ENCODE measurements around the gene KRTAP3-2. TPM values are rescaled to one million over a fixed set of nuclear protein-coding genes. Genes with fewer than 3 reads are reported as not detected.

The KRTAP3-2 gene
- total RNA-seq, 3 donors from 2014 or later = not detected

DNA sequence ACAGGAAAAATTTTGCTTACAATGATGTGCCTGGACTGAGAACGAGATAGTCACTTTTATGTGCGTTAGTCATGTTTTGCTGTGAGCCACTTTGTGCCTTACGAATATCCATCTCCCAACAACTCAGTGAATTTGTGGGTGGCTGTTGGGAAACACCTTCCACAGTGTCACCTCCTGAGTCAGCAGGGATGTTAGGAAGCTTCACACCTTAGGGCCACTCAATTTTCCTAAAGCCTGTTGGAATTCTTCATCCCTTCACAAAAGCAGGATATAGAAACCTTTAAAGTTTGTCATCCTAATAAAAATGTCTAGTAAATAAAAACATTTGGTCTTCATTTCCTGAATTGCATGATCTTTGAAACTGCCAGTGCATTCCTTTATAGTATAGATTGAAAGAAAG is 13.5 kb upstream of the KRTAP3-2 start:
- Histone ChIP-seq H3K4me3 (no peak overlapping the region), H3K27ac (no peak overlapping the region), H3K4me1 (no peaks in the 10 kb centered on the region), H3K27me3 (no peaks in the 10 kb centered on the region), H3K9me3 (no peaks in the 10 kb centered on the region), H3K36me3 (no peaks in the 10 kb centered on the region)
- intact Hi-C loops (cut with DNase I; ENCODE audit: low total_unique reads) = no loop called here
- TF ChIP-seq, protein P1, sequence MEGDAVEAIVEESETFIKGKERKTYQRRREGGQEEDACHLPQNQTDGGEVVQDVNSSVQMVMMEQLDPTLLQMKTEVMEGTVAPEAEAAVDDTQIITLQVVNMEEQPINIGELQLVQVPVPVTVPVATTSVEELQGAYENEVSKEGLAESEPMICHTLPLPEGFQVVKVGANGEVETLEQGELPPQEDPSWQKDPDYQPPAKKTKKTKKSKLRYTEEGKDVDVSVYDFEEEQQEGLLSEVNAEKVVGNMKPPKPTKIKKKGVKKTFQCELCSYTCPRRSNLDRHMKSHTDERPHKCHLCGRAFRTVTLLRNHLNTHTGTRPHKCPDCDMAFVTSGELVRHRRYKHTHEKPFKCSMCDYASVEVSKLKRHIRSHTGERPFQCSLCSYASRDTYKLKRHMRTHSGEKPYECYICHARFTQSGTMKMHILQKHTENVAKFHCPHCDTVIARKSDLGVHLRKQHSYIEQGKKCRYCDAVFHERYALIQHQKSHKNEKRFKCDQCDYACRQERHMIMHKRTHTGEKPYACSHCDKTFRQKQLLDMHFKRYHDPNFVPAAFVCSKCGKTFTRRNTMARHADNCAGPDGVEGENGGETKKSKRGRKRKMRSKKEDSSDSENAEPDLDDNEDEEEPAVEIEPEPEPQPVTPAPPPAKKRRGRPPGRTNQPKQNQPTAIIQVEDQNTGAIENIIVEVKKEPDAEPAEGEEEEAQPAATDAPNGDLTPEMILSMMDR (IDR thresholded peaks at IDR 0.05) = no peak
- TF ChIP-seq POLR2A (IDR thresholded peaks at IDR 0.05) = no peak
- TF ChIP-seq POLR2AphosphoS5 (IDR thresholded peaks at IDR 0.05) = no peak
- no peak for DNase-seq (ENCODE audit: low spot score in 2 of 2)

DNA sequence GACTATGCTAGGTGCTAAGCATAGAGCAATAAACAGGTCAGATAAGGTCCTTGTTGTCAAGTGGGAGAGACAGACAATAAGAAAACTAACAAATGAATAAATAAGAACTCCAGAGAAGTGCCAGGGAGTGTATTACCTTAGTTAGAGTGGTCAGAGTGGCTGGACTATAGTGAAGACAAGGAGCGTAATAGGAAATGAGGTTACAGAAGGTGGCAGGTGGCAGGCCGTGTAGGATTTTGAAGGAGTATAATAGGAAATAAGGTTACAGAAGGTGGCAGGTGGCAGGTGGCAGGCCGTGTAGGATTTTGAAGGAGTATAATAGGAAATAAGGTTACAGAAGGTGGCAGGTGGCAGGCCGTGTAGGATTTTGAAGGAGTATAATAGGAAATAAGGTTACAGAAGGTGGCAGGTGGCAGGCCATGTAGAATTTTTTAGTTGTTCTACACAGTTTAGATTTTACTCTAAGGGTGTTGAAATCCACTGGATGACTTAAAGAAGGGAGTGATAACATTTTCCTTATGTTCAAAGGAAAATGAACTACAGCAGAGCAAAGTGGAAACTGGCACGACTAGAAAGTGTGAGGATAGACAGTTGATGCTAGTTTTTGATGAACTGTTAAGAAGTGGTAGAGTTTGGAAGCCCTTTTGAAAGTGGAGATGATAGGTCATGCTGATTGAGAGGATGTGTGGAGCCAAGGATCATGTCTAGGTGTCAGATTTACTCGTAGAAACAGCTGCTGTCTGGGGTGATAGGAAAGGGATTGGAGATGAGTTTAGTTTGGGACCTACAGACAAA is 12.8 kb upstream of the KRTAP3-2 start:
- intact Hi-C loops (cut with DNase I; ENCODE audit: low total_unique reads) = no loop called here
- Histone ChIP-seq H3K27me3 (no peaks in the 10 kb centered on the region), H3K36me3 (no peaks in the 10 kb centered on the region), H3K4me3 (no peak overlapping the region), H3K27ac (no peak overlapping the region), H3K4me1 (no peaks in the 10 kb centered on the region), H3K9me3 (no peaks in the 10 kb centered on the region)
- TF ChIP-seq POLR2AphosphoS5 (IDR thresholded peaks at IDR 0.05) (no peak), POLR2A (IDR thresholded peaks at IDR 0.05) (no peak)
- TF ChIP-seq, protein P1 (IDR thresholded peaks at IDR 0.05) = no peak
- no peak for DNase-seq (ENCODE audit: low spot score in 2 of 2)

DNA sequence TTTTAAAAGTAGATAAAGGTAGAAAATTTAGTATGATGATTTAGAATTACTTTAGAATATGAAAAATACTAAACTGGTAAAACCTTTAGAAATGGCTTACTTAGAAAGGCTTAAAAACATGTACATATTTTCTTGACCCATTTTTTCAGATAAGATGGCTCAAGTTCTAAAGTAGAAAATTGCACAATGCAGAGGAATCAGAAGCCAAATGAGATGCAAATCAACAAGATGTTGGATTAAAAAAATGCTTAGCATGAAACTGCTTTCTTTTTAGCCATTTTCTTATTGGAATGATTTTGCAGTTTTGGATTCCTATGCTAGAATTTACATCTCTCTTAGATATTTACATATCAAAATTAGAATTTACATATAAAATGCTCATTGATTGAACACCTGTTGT is 10.7 kb upstream of the KRTAP3-2 start:
- Histone ChIP-seq H3K27me3 (no peaks in the 10 kb centered on the region), H3K9me3 (no peaks in the 10 kb centered on the region), H3K36me3 (no peaks in the 10 kb centered on the region), H3K4me3 (no peak overlapping the region), H3K27ac (no peak overlapping the region), H3K4me1 (no peaks in the 10 kb centered on the region)
- no peak for DNase-seq (ENCODE audit: low spot score in 2 of 2)
- intact Hi-C loops (cut with DNase I; ENCODE audit: low total_unique reads) = no loop called here
- TF ChIP-seq POLR2A (IDR thresholded peaks at IDR 0.05) (no peak), POLR2AphosphoS5 (IDR thresholded peaks at IDR 0.05) (no peak)
- TF ChIP-seq, protein P1 (IDR thresholded peaks at IDR 0.05) = no peak

DNA sequence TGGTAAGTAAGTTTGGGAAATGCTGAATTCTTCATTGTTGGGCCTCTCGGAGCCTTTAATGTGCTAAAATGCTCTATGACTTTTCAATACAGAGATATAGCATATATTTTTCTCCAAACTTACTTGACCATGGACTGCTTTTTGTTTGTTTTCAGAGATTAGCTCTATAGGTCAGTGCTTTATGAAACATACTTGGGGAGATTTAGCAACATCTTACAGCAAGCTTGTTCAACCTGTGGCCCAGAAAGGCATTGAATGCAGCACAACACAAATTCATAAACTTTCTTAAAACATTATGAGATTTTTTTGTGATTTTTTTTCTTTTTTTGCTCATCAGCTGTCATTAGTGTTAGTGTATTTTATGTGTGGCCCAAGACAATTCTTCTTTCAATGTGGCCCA is 10.2 kb upstream of the KRTAP3-2 start:
- Histone ChIP-seq H3K9me3 (no peaks in the 10 kb centered on the region), H3K4me1 (no peaks in the 10 kb centered on the region), H3K36me3 (no peaks in the 10 kb centered on the region), H3K27ac (no peak overlapping the region), H3K4me3 (no peak overlapping the region), H3K27me3 (no peaks in the 10 kb centered on the region)
- TF ChIP-seq, protein P1 (IDR thresholded peaks at IDR 0.05) = no peak
- no peak for TF ChIP-seq POLR2AphosphoS5 (IDR thresholded peaks at IDR 0.05)
- intact Hi-C loops (cut with DNase I; ENCODE audit: low total_unique reads) = no loop called here
- no peak for DNase-seq (ENCODE audit: low spot score in 2 of 2)

DNA sequence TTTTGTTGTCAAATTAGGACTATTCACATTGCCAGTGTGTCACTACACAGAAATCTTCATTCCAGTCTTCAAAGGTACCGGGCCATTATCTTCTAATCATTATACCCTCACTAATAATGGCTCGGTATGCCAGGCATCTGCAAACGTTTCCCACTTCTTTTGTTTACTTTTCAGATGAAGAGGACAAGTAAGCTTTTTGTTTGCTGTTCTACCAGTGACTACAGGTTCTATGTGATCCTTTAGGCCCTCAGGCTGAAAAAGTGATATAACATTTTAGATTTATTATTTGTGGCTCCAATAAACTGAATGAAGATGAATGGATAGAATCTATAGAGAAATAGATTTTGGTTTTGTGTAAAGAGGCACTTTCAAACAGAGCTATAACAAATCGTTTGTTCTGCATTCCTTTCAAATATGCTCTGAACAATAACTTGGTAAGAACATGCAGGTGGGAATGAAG is 9.6 kb upstream of the KRTAP3-2 start:
- intact Hi-C loops (cut with DNase I; ENCODE audit: low total_unique reads) = no loop called here
- no peaks in the 10 kb centered on the region for H3K4me1 ChIP-seq

More for the DNA sequence above, 9.6 kb upstream of the KRTAP3-2 start:
- no peaks in the 10 kb centered on the region for H3K36me3 ChIP-seq
- TF ChIP-seq POLR2A (IDR thresholded peaks at IDR 0.05) (no peak), POLR2AphosphoS5 (IDR thresholded peaks at IDR 0.05) (no peak)
- TF ChIP-seq, protein P1 (IDR thresholded peaks at IDR 0.05) = no peak
- DNase-seq (ENCODE audit: low spot score in 2 of 2) = no peak
- H3K27ac ChIP-seq = no peak overlapping the region
- no peak overlapping the region for H3K4me3 ChIP-seq
- no peaks in the 10 kb centered on the region for H3K27me3 ChIP-seq
- no peaks in the 10 kb centered on the region for H3K9me3 ChIP-seq
